ENCODE results near the gene MED12L.
"Not testable (repeated sequence)": the region's sequence is repeated elsewhere in the genome, so short reads cannot be mapped to it uniquely, and the experiment has no call there.

The MED12L gene

GRCh38 chr3:151144016-151144415 lies 58.6 kb downstream of the MED12L start:
- DNase-seq: no peak

- DNase-seq: no peak
Observed at GRCh38 chr3:151144760-151145159, 59.3 kb downstream of the MED12L start.

GRCh38 chr3:151145713-151146070 lies 60.2 kb downstream of the MED12L start:
- DNase-seq: no peak

GRCh38 chr3:151146071-151146730 lies 60.7 kb downstream of the MED12L start:
- peak; percentile 91 for DNase-seq

GRCh38 chr3:151146731-151147091 lies 61.2 kb downstream of the MED12L start:
- DNase-seq: peak; percentile 64

GRCh38 chr3:151147299-151147698 lies 61.8 kb downstream of the MED12L start:
- no peak for DNase-seq

GRCh38 chr3:151152455-151153079 lies 67.1 kb downstream of the MED12L start:
- no peak for DNase-seq

GRCh38 chr3:151154566-151154965 lies 69.1 kb downstream of the MED12L start:
- DNase-seq: no peak

GRCh38 chr3:151155409-151156128 lies 70.1 kb downstream of the MED12L start:
- peak; percentile 87 for DNase-seq

GRCh38 chr3:151156618-151157216 lies 71.3 kb downstream of the MED12L start:
- DNase-seq: peak; percentile 64

- DNase-seq: no peak
Observed at GRCh38 chr3:151159806-151160205, 74.3 kb downstream of the MED12L start.

- DNase-seq: no peak
Observed at GRCh38 chr3:151165226-151165625, 79.8 kb downstream of the MED12L start.

GRCh38 chr3:151166161-151166560 lies 80.7 kb downstream of the MED12L start:
- no peak for DNase-seq

- DNase-seq: peak; percentile 80
Observed at GRCh38 chr3:151168269-151169094, 83.0 kb downstream of the MED12L start.

- DNase-seq: no peak
Observed at GRCh38 chr3:151169262-151169947, 83.9 kb downstream of the MED12L start.

GRCh38 chr3:151169948-151170679 lies 84.7 kb downstream of the MED12L start:
- not testable (repeated sequence) for DNase-seq

GRCh38 chr3:151171145-151171757 lies 85.8 kb downstream of the MED12L start:
- no peak for DNase-seq

GRCh38 chr3:151174351-151174750 lies 88.9 kb downstream of the MED12L start:
- DNase-seq: no peak

GRCh38 chr3:151175952-151176351 lies 90.5 kb downstream of the MED12L start:
- DNase-seq: no peak

- peak; percentile 76 for DNase-seq
Observed at GRCh38 chr3:151178208-151178845, 92.9 kb downstream of the MED12L start.

Measured in islet precursor cell (in vitro differentiated cells).